NCI-H1105 (cell line): ENCODE measurements around the gene PEX1.
"Not testable (repeated sequence)": the region's sequence is repeated elsewhere in the genome, so short reads cannot be mapped to it uniquely, and the experiment has no call there.

ENCODE experiments used
- DNase-seq: peaks from one replicate; lab custom pipeline; 2025; lab: John Stamatoyannopoulos, UW

Gene PEX1

DNA sequence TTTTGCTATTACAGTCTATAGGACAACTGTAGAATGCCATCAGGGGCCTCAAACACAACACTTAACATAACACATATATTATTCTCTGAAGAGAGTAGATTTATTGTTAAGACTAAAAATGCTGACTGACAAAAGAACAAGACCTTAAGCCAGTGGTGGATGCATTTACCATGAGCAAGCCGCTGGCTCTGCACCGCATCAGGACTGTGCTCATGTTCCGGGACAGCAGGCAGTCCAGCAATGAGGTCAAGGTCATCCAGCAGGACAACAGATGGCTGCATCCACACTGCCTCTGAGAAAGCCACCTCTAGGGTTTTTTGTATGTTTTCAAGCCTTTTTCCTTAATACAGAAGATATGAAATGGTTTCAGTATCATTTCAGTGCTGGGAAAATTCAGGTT, 23.8 kb downstream of the PEX1 start:
- no peak for DNase-seq

DNA sequence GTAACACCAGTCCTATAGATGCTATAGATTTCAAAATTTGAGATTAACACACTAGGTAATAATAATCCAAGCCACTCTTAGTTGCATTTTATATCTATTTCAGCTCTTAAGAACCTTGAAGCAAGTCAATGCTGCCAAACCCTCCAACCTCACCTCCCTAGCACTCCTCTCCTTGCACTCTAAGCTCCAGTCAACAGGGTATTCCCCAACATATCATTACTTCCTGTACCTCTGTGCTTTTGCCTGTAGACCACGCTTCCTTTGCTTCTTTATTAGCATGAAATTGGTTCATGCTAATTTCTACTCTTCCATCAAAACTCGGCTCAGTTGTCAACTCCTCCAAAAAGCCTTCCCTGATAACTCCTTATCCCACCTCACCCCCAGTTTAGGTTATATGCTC, 24.6 kb downstream of the PEX1 start:
- DNase-seq: no peak

- no peak for DNase-seq
Observed at GRCh38 chr7:92498557-92498956, 29.8 kb downstream of the PEX1 start.

- no peak for DNase-seq
Observed at GRCh38 chr7:92496876-92497275, 31.4 kb downstream of the PEX1 start.

- DNase-seq: no peak
Observed at GRCh38 chr7:92489634-92490033, 38.7 kb downstream of the PEX1 start.

DNA sequence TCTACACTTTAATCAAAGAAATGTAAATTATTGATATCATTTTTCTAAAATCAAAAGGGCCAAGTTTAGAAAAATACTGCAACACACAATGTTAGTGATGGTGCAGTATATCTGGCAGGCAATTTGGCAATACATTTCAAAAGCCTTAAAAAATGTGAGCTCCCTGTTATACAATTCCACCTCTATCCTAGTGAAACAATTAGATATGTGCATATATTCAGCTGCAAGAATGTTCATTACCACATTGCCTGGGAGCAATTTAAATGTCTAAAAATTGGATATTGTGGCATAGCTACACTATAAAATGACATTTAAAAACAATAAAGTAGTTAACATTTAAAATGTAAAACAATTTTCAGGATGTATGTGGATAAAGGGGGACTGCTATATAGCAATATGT, 40.5 kb downstream of the PEX1 start:
- no peak for DNase-seq

GRCh38 chr7:92485974-92486373, 42.3 kb downstream of the PEX1 start:
- DNase-seq: no peak

- no peak for DNase-seq
Observed at GRCh38 chr7:92485267-92485892, 42.9 kb downstream of the PEX1 start.

GRCh38 chr7:92484226-92484625, 44.1 kb downstream of the PEX1 start:
- not testable (repeated sequence) for DNase-seq

GRCh38 chr7:92483624-92484023, 44.7 kb downstream of the PEX1 start:
- not testable (repeated sequence) for DNase-seq

GRCh38 chr7:92479146-92479545, 49.2 kb downstream of the PEX1 start:
- not testable (repeated sequence) for DNase-seq

DNA sequence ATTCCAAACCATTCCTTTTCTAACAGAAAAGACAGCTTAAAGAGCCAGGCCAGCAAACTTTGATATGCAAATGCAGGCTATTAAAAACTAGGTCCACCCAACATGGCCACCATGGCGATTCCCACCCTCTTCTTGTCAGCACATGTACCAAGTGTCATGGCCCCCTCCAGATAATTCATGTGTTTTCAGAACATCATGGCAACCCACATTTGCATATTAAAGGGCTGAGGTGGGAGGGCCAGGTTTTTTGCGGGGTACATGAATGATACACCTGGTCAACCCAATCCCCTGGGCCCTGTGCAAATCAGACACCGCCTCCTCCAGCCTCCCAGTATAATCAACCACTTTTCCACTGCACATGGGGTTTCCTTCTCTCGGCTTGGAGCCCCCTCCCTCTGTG, 49.6 kb downstream of the PEX1 start:
- no peak for DNase-seq

DNA sequence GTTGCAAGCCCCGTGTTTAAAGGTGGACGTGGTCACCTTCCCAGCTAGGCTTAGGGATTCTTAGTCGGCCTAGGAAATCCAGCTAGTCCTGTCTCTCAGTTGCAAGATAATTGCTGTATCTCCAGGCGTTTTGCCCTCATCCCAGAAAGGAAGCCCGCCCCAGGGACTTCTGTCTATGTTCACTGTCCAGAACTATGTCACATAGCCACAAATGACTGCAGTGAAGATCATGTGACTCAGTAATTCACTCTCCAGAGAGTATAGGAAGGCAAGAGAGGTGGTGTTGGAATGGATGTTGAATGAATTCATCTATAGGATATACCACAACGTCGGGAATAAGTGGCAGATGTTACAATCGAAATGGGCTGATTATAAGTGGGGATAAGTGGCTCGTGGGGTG, 50.2 kb downstream of the PEX1 start:
- no peak for DNase-seq

DNA sequence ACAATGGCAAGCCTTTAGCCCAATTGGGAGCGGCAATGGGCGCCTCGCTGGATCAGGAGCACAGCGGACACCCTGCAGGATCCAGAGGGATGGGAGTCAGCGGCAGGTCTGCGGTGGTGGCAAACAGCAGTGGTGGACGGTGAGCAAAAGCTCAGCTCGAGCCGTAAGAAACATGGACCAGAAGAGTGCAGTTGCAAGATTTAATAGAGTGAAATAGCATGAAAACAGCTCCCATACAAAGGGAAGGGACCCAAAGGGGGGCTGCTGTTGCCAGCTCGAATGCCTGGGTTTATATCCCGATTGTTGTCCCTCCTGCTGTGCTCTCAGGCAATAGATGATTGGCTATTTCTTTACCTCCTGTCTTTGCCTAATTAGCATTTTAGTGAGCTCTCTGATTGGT, 50.6 kb downstream of the PEX1 start, which contains the start of gene ERVW-1:
ERVW-1 (minus strand) TSS at position 266 of the 400 bp plus-strand sequence. CDS start 7,565 bp downstream, outside the sequence.
- not testable (repeated sequence) for DNase-seq

DNA sequence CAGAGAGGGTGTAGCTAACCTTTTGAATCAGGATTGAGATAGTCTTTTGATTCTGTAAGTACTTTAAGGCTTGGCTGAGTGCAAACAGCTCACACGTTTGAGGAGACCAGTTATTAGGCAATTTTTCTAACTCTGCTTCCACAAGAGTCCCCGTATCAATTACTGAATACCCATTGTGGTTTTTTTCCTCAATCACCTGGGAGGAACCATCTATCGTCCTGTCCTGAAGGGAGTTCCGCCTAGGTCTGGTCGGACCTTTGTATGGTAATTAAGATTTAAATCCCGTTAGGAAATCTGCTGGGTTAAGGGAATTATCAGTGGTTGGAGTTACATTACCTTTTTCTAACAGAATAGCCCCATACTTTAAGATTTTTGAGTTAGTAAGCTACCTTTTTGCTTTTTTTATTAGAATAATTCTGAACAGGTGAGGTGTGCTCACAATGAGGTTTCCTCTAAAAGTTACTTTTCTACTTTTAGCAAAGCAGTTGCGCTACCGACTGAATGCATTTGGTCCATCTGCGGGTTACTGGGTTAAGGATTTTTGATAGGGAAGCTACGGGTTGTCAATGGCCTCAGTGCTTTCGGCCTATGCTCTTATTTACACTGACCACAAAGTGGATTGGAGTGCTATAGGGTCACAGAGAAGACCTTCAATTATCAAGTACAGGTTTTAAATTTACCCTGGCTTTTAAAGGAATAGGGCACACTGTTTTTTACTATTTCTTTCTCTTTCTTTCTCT, 52.3 kb downstream of the PEX1 start:
- not testable (repeated sequence) for DNase-seq

- not testable (repeated sequence) for DNase-seq
Observed at GRCh38 chr7:92475261-92475770, 53.0 kb downstream of the PEX1 start.

- not testable (repeated sequence) for DNase-seq
Observed at GRCh38 chr7:92473989-92474388, 54.3 kb downstream of the PEX1 start.

GRCh38 chr7:92468589-92468988, 59.7 kb downstream of the PEX1 start:
- not testable (repeated sequence) for DNase-seq

DNA sequence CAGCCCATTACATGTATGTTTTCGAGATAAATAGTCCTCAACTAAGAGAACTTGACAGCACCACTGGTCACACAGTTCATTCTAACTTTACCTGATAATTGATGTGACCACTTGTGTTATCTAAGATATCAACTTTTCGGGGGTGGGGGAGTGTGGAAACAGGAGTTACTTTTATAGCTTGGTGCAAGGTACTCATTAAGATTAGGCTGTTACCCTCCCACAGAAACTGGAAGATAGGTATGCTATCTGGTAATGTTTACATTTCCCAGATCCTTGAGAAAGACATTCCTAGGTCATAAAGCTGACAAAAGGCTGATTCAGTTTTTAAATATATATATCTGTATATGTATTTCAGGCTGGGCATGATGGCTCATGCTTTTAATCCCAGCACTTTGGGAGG, 61.6 kb downstream of the PEX1 start:
- DNase-seq: no peak

DNA sequence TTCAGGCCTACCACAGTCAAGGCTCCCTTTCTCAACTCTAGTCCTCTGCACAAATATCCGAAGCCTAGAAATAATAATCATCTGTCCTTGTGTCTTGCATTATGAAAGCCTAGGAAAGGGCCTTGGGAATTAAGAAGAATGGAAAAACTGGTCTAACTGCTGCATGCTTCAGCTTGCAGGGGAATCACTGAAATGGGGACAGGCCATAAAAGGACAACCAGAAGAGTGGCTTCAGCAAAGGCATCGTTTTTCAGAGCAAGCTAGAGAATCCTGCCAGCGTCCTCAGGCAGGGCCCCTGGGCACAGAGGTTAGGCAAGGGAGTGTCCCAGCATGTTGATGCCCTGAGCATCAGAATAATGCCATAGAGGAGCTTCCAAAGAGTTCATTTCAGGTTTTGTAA, 63.8 kb downstream of the PEX1 start:
- no peak for DNase-seq

DNA sequence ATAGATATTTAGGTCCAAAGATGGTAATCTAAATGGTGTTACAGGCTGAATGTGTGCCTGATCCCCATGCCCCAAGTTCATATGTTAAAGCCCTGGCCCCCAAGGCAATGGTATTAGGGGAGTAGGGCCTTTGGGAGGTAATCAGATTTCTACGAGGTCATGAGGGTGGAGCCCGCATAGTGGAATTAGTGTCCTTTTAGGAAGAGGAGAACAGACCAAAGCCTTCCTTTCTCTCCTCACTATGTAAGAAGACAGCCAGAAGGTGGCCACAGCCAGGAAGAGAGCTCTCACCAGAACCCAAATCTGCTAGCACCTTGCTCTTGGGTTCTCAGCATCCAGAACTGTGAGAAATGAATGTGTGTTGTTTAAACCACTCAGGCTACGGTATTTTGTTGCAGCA, 65.8 kb downstream of the PEX1 start:
- no peak for DNase-seq

GRCh38 chr7:92461027-92462003, 67.0 kb downstream of the PEX1 start:
- DNase-seq: peak; percentile 43
